ENCODE results near the gene PPM1K.
A peak's percentile ranks its signal among the peaks of the same experiment; 100 is the strongest.

Gene PPM1K

DNA sequence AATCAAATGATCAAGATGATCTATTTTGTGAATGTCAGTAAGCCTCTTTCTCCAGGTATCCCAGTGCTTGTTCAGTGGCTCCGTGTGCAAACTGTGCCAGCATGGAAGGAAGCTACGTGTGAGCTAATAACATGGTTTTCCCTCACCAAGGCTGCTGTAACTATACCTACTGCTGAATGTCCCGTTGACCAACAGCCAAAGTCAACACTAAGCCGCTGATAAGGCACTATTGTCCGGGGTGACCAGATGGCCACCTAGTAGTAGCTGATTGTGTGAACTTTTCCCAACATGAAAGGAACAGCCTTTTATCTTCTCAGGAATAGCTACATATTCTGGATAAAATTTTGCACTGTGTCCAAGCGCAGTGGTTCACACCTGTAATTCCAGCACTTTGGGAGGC is 68.0 kb downstream of the PPM1K start:
- DNase-seq = no peak

DNA sequence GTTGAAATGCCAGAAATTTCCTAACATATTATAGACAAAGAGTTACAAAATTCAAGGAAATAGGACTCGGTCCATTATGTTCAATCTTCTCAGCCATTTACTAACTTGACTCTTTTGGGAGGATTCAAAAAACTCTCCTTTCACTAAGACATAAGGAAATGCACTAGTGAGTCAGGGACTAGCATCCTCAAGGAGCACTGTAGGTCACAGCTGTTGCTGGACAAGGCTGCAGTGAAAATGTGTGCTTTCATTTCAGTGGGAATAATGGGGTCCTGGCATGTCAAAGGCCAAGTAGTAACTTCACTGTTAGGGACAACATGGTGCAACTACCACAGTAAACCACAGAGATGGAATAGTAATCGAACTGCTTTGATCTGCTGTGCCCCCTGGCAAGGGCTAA is 69.0 kb downstream of the PPM1K start:
- no peak for DNase-seq

DNA sequence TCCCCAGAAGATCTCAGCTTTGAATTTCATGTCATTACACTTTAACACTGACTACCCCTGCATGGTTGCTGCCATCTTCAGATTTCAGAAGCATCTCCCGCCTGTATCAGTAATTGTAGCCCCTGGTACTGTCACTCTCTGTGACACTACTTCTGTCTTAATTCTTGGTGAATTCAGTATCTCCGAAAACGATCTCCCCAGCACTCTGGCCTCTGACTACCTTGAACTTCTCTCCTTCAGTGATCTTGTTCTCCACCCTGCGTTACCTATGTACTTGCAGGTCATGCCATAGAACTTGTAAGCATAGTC is 72.2 kb downstream of the PPM1K start:
- DNase-seq = no peak

DNA sequence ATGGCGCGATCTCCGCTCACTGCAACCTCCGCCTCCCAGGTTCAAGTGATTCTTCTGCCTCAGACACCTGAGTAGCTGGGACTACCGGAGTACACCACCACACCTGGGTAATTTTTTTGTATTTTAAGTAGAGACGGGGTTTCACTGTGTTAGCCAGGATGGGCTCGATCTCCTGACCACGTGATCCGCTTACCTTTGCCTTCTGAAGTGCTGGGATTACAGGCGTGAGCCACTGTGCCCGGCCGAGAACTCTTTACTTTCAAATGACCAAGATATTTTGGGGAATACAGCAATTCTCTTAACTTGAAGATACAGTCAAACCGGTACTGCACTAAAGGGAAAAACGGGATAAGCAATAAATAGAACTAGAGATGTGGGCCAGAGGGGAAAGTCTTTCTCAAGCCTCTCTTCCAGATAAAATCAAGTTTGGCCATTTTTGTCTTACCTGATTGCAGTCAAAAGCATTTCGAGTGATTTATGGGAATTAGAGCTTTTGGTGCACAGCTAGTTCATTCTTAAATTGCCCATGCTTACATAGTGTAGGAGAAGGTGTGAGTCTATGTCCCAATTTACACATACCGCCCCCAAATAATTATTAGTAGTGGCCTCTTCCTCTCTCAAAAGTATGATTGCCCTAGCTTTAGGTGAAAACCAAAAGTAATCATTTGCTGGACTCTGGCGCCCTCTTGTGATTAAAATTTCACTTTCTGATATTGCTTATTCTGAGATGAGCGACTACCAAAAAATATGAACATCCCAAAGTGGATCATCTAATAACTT is 72.7 kb downstream of the PPM1K start:
- peak; percentile 66 for DNase-seq

DNA sequence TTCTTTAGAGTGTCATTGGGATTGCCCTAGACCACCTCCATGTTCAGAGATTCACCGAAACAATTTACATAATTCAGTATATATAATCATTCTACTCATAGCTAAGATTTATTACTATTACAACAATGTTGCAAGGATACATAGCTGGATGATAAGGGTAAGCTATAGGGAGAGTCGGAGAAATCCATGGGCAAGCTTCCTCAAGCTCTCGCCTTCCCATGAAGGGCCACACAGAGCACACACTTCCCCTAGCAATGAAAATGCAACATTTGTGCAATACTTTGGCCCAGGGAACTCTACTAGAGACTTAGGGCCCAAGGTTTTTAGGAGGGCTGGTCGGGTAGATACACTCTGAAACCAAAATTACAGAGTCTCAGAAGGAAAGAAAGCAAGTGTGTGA is 76.2 kb downstream of the PPM1K start:
- no peak for DNase-seq
